HepG2 (cell line): ENCODE measurements around the gene RHBDD1. TPM values are rescaled to one million over a fixed set of nuclear protein-coding genes. Genes with fewer than 3 reads are reported as not detected.

Source experiments
- ATAC-seq: fragments of 200-7000 bp; cut with Tn5 transposase; 3 replicates; pipeline ENCODE4 v1.9.1; 2020; ENCODE audit warnings: mild to moderate bottlenecking, moderate library complexity
- BruUV-seq: library from RNA; stranded (reverse); fragments of 400-500 nt; replicated peaks from 2 replicates; lab custom pipeline; 2021; lab: Mats Ljungman, UMichigan
- CTCF ChIA-PET: fragments of 300-600 bp; formaldehyde crosslinking; extraction: SDS; loops from one replicate; lab custom pipeline; 2021; ENCODE audit warnings: low total read pairs, inconsistent platforms, low intra/inter-chr PET ratio; lab: Yijun Ruan, JAX
- POLR2A ChIA-PET: fragments of 350-600 bp; sonication (Branson Sonifier 250); formaldehyde crosslinking; loops from one replicate; lab custom pipeline; 2020; ENCODE audit warnings: antibody characterized with exemption, inconsistent platforms; lab: Yijun Ruan, JAX
- DNase-seq: peaks from one replicate; pipeline ENCODE4 v3.0.0-alpha.2; 2015; ENCODE audit warnings: low spot score
- FAIRE-seq: peaks from 3 replicates; lab custom pipeline; 2011; peaks lifted over from hg19 to GRCh38; lab: Jason Lieb, UNC
- H2AFZ ChIP-seq: one replicate; pipeline ENCODE4 v1.6.1; 2011; ENCODE audit warnings: low read length, inconsistent platforms
- H3K27ac ChIP-seq: fragments of 300-600 bp; 3 replicates; pipeline ENCODE4 v1.8.0; 2011; ENCODE audit warnings: mixed run types, mild to moderate bottlenecking, mixed read lengths, low read length, inconsistent platforms; ENCODE audit not compliant: insufficient read depth; ENCODE audit errors: extremely low read length
- H3K27me3 ChIP-seq, 2 experiments: fragments of 200-600 bp in 1 of 2; 2 replicates in 1 of 2; 3 replicates in 1 of 2; pipeline versions ENCODE4 v1.6.0 to v1.8.0; 2011; ENCODE audit warnings: low read length in 2 of 2, mild to moderate bottlenecking in 2 of 2, moderate library complexity in 2 of 2, inconsistent platforms in 1 of 2; ENCODE audit not compliant: insufficient read depth in 2 of 2, control insufficient read depth in 1 of 2
- H3K36me3 ChIP-seq, 2 experiments: fragments of 200-600 bp in 1 of 2; replicated peaks in 1 of 2; 2 replicates in 1 of 2; 3 replicates in 1 of 2; pipeline versions ENCODE4 v1.5.1 to v1.8.0; 2011; ENCODE audit warnings: low read length in 2 of 2, inconsistent platforms in 1 of 2; ENCODE audit not compliant: insufficient read depth in 2 of 2, control insufficient read depth in 1 of 2
- H3K4me1 ChIP-seq: 2 replicates; pipeline ENCODE4 v1.5.1; 2012; ENCODE audit warnings: low read length, inconsistent platforms; ENCODE audit not compliant: insufficient read depth
- H3K4me2 ChIP-seq: 2 replicates; pipeline ENCODE4 v1.6.0; 2011; ENCODE audit warnings: low read depth, low read length, inconsistent platforms
- H3K4me3 ChIP-seq, 3 experiments: fragments of 200-600 bp in 1 of 3; sonication (generic), shearing (Covaris generic) in 1 of 3; replicated peaks in 1 of 3; 2 replicates each; pipeline ENCODE4 v1.5.1; 2011 to 2016; ENCODE audit warnings: low read length in 3 of 3, inconsistent platforms in 2 of 3, low read depth in 2 of 3, mild to moderate bottlenecking in 2 of 3, control low read depth in 1 of 3, mixed read lengths in 1 of 3; ENCODE audit not compliant: insufficient read depth in 1 of 3
- H3K79me2 ChIP-seq: one replicate; pipeline ENCODE4 v1.6.1; 2011; ENCODE audit warnings: low read length, inconsistent platforms; ENCODE audit not compliant: insufficient read depth
- H3K9ac ChIP-seq: 2 replicates; pipeline ENCODE4 v1.6.0; 2011; ENCODE audit warnings: mild to moderate bottlenecking, low read depth, low read length, inconsistent platforms; ENCODE audit not compliant: insufficient read depth
- H3K9me3 ChIP-seq: 2 replicates; pipeline ENCODE4 v1.5.1; 2012; ENCODE audit warnings: mild to moderate bottlenecking, low read length
- H4K20me1 ChIP-seq: 2 replicates; pipeline ENCODE4 v1.6.0; 2011; ENCODE audit warnings: inconsistent platforms, mild to moderate bottlenecking, low read length, moderate library complexity; ENCODE audit not compliant: insufficient read depth
- HDAC6 ChIP-seq: fragments of 200-600 bp; sonication (generic); IDR thresholded peaks from 2 replicates; pipeline ENCODE4 v1.7.0; 2017; ENCODE audit warnings: mild to moderate bottlenecking, antibody characterized with exemption, low read length, low read depth
- KDM6A ChIP-seq: IDR thresholded peaks from 2 replicates; pipeline ENCODE4 v1.6.1; 2016; ENCODE audit warnings: low read depth
- NFIC ChIP-seq: IDR thresholded peaks from 2 replicates; pipeline ENCODE4 v1.6.1; 2012; ENCODE audit warnings: mild to moderate bottlenecking, low read length, inconsistent platforms
- PAXIP1 ChIP-seq: sonication (generic); formaldehyde crosslinking; conservative IDR thresholded peaks from 2 replicates; pipeline ENCODE4 v1.4.0; 2020; ENCODE audit warnings: mild to moderate bottlenecking, missing genetic modification reagents, moderate library complexity
- RFXANK ChIP-seq: IDR thresholded peaks from 2 replicates; pipeline ENCODE4 v1.6.1; 2016
- SIX4 ChIP-seq: sonication (generic); formaldehyde crosslinking; IDR thresholded peaks from 2 replicates; pipeline ENCODE4 v1.4.0; 2020; ENCODE audit warnings: missing genetic modification reagents
- SRSF1 ChIP-seq: fragments of 200-400 bp; formaldehyde crosslinking; optimal IDR thresholded peaks from 2 replicates; pipeline ENCODE3; 2017; ENCODE audit warnings: mild to moderate bottlenecking, low read depth, low read length, moderate library complexity
- TMF1 ChIP-seq: sonication (generic); formaldehyde crosslinking; IDR thresholded peaks from 2 replicates; pipeline ENCODE4 v1.8.1; 2022; ENCODE audit warnings: low read depth, missing genetic modification reagents
- ZBTB49 ChIP-seq: sonication (generic); formaldehyde crosslinking; IDR thresholded peaks from 2 replicates; pipeline ENCODE4 v1.4.0; 2020; ENCODE audit warnings: missing genetic modification reagents, borderline replicate concordance
- ZNF605 ChIP-seq: sonication (generic); formaldehyde crosslinking; IDR thresholded peaks from 2 replicates; pipeline ENCODE4 v1.8.0; 2022; ENCODE audit warnings: mild to moderate bottlenecking, missing genetic modification reagents
- ZNF777 ChIP-seq: sonication (generic); formaldehyde crosslinking; IDR thresholded peaks from 2 replicates; pipeline ENCODE4 v1.4.0; 2020; ENCODE audit warnings: missing genetic modification reagents
- ZNF839 ChIP-seq: sonication (generic); formaldehyde crosslinking; IDR thresholded peaks from 2 replicates; pipeline ENCODE4 v1.4.0; 2020; ENCODE audit warnings: missing genetic modification reagents, mild to moderate bottlenecking, borderline replicate concordance
- WGBS: methylation state at CpG from one replicate; pipeline ENCODE4 v1.1.6; 2017; ENCODE audit warnings: low lambda C conversion rate; 5-methylcytosine and 5-hydroxymethylcytosine counted together
- in situ Hi-C: cut with HindIII; loops from 2 replicates; pipeline ENCODE4 v1.10.0; 2017; ENCODE audit warnings: low pct_unique_long_range_greater_than_20kb; ENCODE audit not compliant: extremely low pct_ligation_motif_present
- intact Hi-C: fragments of 100-400 bp; cut with micrococcal nuclease; formaldehyde crosslinking; loops from one replicate; pipeline ENCODE4 v1.10.0; 2022; ENCODE audit not compliant: unreplicated experiment
- polyA plus RNA-seq, 8 experiments: library from polyadenylated mRNA; depleted of rRNA in 3 of 8; stranded (reverse) in 7 of 8; unstranded in 1 of 8; fragments of >200 nt; fragmentation: Illumina TruSeq in 4 of 8; extraction: Trizol in 4 of 8; gene quantifications; 2 replicates each; pipeline versions ENCODE4 v1.2.1 to v1.2.3, GENCODE V29; 2011 to 2016; ENCODE audit warnings: low read depth in 4 of 8, missing spikeins in 1 of 8, mixed read lengths in 1 of 8; ENCODE audit not compliant: insufficient read depth in 1 of 8
- total RNA-seq, 5 experiments: library from RNA; depleted of rRNA; stranded (reverse); fragments of >200 nt; fragmentation: Illumina TruSeq; extraction: Trizol; gene quantifications; 2 replicates each; pipeline ENCODE4 v1.2.3, GENCODE V29; 2016; ENCODE audit warnings: low read depth in 1 of 5

The RHBDD1 gene
- total and polyA plus RNA-seq, 2 of the 13 experiments (the other 11 are each of a cell fraction or from before 2014, with no cell fraction given) = 8.2 to 9.5 TPM

- Histone ChIP-seq H4K20me1 (no peaks in the 10 kb centered on the region), H3K9ac (no peak overlapping the region), H3K79me2 (no peaks in the 10 kb centered on the region), H3K4me2 (no peak overlapping the region), H3K4me1 (no peaks in the 10 kb centered on the region), H3K27me3 (no peaks in the 10 kb centered on the region; a peak in 1 of 5 replicates), H3K4me3 (no peak overlapping the region), H3K36me3 (no peaks in the 10 kb centered on the region), H3K27ac (no peak overlapping the region), H3K9me3 (no peaks in the 10 kb centered on the region), H2AFZ (no peak overlapping the region)
- no peak for DNase-seq
- in situ Hi-C loops (no loop called here), intact Hi-C loops (no loop called here)
- ChIA-PET POLR2A (no interaction called here), CTCF (no interaction called here)
- no peak for ATAC-seq
- WGBS = 43% methylated on average over 3 of the region's 3 CpGs
- BruUV-seq = no TSS peak
- TF ChIP-seq TMF1 (CRISPR knock-in tag) (no peak), NFIC (no peak), HDAC6 (no peak), PAXIP1 (CRISPR knock-in tag) (no peak), SRSF1 (no peak), KDM6A (no peak), ZNF777 (CRISPR knock-in tag) (no peak), ZBTB49 (CRISPR knock-in tag) (no peak), SIX4 (no peak), ZNF605 (CRISPR knock-in tag) (no peak), ZNF839 (no peak), RFXANK (no peak)
- no peak for FAIRE-seq
Measured at GRCh38 chr2:226818930-226819329, 16.9 kb upstream of the RHBDD1 start.
